Osteocyte (in vitro differentiated cells): ENCODE measurements around the gene OR5AS1. TPM values are rescaled to one million over a fixed set of nuclear protein-coding genes. Genes with fewer than 3 reads are reported as not detected.
"Not testable (repeated sequence)": the region's sequence is repeated elsewhere in the genome, so short reads cannot be mapped to it uniquely, and the experiment has no call there.

ENCODE experiments used
- DNase-seq: peaks from one replicate; pipeline ENCODE4 v3.0.0; 2021; ENCODE audit warnings: mixed read lengths; ENCODE audit not compliant: unreplicated experiment; ENCODE audit errors: extremely low spot score
- H3K27ac Mint-ChIP-seq: one replicate; pipeline ENCODE4 v1.8.0; 2021; ENCODE audit warnings: mild to moderate bottlenecking, mixed read lengths; ENCODE audit not compliant: unreplicated experiment
- H3K27me3 Mint-ChIP-seq: one replicate; pipeline ENCODE4 v1.8.0; 2021; ENCODE audit warnings: mixed read lengths; ENCODE audit not compliant: unreplicated experiment
- H3K36me3 Mint-ChIP-seq: one replicate; pipeline ENCODE4 v1.8.0; 2021; ENCODE audit warnings: mixed read lengths; ENCODE audit not compliant: unreplicated experiment
- H3K4me1 Mint-ChIP-seq: one replicate; pipeline ENCODE4 v1.8.0; 2021; ENCODE audit warnings: mixed read lengths; ENCODE audit not compliant: unreplicated experiment
- H3K4me3 Mint-ChIP-seq: one replicate; pipeline ENCODE4 v1.8.0; 2021; ENCODE audit warnings: mild to moderate bottlenecking, moderate library complexity, mixed read lengths; ENCODE audit not compliant: unreplicated experiment
- H3K9me3 Mint-ChIP-seq: one replicate; pipeline ENCODE4 v1.8.0; 2021; ENCODE audit warnings: mixed read lengths; ENCODE audit not compliant: unreplicated experiment
- total RNA-seq: library from RNA; stranded (reverse); gene quantifications from 2 replicates; pipeline ENCODE4 v1.2.1, GENCODE V29; 2021
- TF ChIP-seq, protein P1 (sequence below): fragments of 200-600 bp; sonication (generic); IDR thresholded peaks from 2 replicates; pipeline ENCODE4 v1.5.0; 2021; ENCODE audit warnings: antibody characterized with exemption, mild to moderate bottlenecking, moderate library complexity

Gene OR5AS1
- total RNA-seq, 1 donor from 2014 or later = not detected

DNA sequence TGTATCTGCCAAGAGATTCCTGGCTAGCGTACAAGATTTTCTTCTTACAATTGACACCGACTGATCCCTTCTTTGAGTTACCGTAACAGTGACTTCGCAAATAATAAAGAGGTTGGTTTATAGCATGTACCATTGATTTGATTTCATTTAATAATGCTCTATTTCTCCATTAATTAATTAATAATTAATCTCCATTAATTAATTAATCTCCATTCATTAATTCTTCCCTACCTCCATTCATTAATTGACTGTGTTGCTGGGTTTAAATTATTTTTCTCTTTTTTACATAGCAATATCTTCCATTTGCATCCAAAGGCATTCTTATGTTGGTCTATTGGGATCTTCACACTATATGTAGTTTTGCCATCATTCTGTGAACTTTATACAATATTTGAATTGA, 21.0 kb downstream of the OR5AS1 start:
- Mint-ChIP-seq H3K36me3 (no peaks in the 10 kb centered on the region), H3K4me1 (no peaks in the 10 kb centered on the region), H3K27me3 (no peaks in the 10 kb centered on the region), H3K4me3 (no peak overlapping the region), H3K27ac (no peak overlapping the region), H3K9me3 (peaks cover 15% of the 10 kb centered on the region)
- TF ChIP-seq, protein P1, sequence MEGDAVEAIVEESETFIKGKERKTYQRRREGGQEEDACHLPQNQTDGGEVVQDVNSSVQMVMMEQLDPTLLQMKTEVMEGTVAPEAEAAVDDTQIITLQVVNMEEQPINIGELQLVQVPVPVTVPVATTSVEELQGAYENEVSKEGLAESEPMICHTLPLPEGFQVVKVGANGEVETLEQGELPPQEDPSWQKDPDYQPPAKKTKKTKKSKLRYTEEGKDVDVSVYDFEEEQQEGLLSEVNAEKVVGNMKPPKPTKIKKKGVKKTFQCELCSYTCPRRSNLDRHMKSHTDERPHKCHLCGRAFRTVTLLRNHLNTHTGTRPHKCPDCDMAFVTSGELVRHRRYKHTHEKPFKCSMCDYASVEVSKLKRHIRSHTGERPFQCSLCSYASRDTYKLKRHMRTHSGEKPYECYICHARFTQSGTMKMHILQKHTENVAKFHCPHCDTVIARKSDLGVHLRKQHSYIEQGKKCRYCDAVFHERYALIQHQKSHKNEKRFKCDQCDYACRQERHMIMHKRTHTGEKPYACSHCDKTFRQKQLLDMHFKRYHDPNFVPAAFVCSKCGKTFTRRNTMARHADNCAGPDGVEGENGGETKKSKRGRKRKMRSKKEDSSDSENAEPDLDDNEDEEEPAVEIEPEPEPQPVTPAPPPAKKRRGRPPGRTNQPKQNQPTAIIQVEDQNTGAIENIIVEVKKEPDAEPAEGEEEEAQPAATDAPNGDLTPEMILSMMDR = no peak
- no peak for DNase-seq

DNA sequence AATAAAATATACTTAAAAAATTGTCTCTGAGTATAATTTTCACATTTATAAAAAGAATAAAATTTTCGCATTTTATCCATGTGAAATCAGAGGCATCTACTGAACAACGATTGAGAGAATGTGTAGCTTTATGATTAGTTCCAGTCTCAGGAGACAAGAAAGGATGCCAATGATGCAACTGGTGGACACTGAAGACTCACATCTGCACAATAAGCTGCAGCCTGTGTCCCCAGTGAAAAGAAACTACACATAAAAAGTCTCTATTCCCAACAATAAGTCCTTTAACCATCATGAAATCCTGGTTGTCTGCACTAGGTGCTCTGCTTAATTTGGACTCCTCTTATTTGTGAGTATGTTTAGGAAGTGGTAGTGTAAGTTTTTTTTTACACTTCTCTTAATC, 22.0 kb downstream of the OR5AS1 start:
- H3K27me3 Mint-ChIP-seq = no peaks in the 10 kb centered on the region
- H3K4me3 Mint-ChIP-seq = no peak overlapping the region
- no peaks in the 10 kb centered on the region for H3K36me3 Mint-ChIP-seq
- TF ChIP-seq, protein P1 = no peak
- H3K9me3 Mint-ChIP-seq = peaks cover 14% of the 10 kb centered on the region
- no peak overlapping the region for H3K27ac Mint-ChIP-seq
- no peaks in the 10 kb centered on the region for H3K4me1 Mint-ChIP-seq
- DNase-seq = no peak

DNA sequence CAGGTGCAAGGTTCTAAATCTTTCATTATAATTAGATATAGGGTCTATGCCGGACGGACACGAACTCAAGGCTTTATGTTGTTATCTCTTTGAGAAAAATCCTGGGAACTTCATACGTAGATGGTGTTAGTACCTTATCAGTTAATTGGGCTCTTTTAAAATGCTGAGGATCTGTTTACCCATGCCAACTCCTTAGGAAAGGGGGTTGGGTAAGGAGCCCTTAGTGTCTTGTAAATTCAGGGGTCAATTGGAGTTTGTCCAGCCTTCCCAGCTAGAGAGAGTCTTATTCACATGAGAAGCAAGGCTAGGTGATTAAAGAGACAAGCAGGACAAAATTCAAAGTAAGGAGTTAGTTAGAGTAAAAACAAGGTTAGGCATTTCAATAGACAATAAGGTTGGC, 28.9 kb downstream of the OR5AS1 start:
- not testable (repeated sequence) for H3K4me1 Mint-ChIP-seq, H3K36me3 Mint-ChIP-seq, H3K27me3 Mint-ChIP-seq, H3K4me3 Mint-ChIP-seq, H3K27ac Mint-ChIP-seq, DNase-seq
- peaks cover 18% of the 10 kb centered on the region for H3K9me3 Mint-ChIP-seq

DNA sequence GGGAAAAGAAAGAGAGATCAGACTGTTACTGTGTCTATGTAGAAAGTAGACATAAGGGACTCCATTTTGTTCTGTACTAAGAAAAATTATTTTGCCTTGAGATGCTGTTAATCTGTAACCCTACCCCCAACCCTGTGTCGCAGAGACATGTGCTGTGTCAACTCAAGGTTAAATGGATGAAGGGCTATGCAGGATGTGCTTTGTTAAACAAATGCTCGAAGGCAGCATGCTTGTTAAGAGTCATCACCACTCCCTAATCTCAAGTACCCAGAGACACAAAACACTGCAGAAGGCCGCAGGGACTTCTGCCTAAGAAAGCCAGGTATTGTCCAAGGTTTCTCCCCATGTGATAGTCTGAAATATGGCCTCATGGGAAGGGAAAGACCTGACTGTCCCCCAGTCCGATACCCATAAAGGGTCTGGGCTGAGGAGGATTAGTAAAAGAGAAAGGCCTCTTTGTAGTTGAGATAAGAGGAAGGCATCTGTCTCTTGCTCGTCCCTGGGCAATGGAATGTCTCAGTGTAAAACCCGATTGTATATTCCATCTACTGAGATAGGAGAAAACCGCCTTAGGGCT, 30.3 kb downstream of the OR5AS1 start:
- H3K4me1 Mint-ChIP-seq, H3K27me3 Mint-ChIP-seq, H3K36me3 Mint-ChIP-seq, H3K4me3 Mint-ChIP-seq, H3K27ac Mint-ChIP-seq, DNase-seq: not testable (repeated sequence)
- peaks cover 10% of the 10 kb centered on the region for H3K9me3 Mint-ChIP-seq

DNA sequence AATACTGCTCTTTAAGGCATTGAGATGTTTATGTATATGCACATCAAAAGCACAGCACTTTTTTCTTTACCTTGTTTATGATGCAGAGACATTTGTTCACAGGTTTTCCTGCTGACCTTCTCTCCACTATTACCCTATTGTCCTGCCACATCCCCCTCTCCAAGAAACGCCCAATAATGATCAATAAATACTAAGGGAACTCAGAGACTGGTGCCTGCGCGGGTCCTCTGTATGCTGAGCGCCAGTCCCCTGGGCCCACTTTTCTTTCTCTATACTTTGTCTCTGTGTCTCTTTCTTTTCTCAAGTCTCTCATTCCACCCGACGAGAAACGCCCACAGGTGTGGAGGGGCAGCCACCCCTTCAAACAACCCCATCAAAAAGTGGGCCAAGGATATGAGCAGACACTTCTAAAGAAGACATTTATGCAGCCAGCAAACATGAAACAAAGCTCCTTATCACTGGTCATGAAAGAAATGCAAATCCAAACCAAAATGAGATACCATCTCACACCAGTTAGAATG, 30.9 kb downstream of the OR5AS1 start:
- peaks cover 10% of the 10 kb centered on the region for H3K9me3 Mint-ChIP-seq
- H3K4me1 Mint-ChIP-seq, H3K4me3 Mint-ChIP-seq, H3K36me3 Mint-ChIP-seq, H3K27ac Mint-ChIP-seq, DNase-seq, H3K27me3 Mint-ChIP-seq: not testable (repeated sequence)

DNA sequence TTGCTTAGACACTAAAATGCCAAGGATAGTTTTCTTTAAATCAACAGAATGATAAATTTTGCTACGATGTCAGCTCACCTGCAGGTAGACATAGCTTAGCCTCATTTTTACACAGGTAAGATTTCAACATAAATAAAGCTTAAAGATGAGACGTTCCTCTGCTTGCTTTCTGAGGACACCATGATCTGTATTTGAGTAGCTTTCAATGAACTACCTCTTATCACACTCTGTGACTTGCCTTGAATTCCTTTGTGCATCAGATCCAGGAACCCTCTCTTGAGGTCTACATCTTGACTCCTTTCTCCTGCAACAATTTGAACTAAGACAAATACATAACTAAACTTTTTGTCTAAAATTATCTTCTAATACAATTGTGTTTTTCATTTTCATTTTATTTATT, 39.5 kb downstream of the OR5AS1 start:
- H3K36me3 Mint-ChIP-seq = no peaks in the 10 kb centered on the region
- TF ChIP-seq, protein P1 = no peak
- no peak overlapping the region for H3K27ac Mint-ChIP-seq
- no peak for DNase-seq
- H3K4me3 Mint-ChIP-seq = no peak overlapping the region
- no peaks in the 10 kb centered on the region for H3K27me3 Mint-ChIP-seq
- no peaks in the 10 kb centered on the region for H3K4me1 Mint-ChIP-seq
- H3K9me3 Mint-ChIP-seq = peaks cover 20% of the 10 kb centered on the region

Other genes starting within 250 kb of the OR5AS1 start
- gene OR5D14, start 232.1 kb upstream of the OR5AS1 start, total RNA-seq = not detected in 2 replicates
- gene OR5L1, start 216.3 kb upstream of the OR5AS1 start, total RNA-seq = not detected in 2 replicates
- not detected in 2 replicates for gene OR5D18, start 208.0 kb upstream of the OR5AS1 start, total RNA-seq
- not detected in 2 replicates for gene OR5L2, start 200.4 kb upstream of the OR5AS1 start, total RNA-seq
- gene OR5D16, start 188.9 kb upstream of the OR5AS1 start, total RNA-seq = not detected in 2 replicates
- not detected in 2 replicates for gene TRIM51, start 144.4 kb upstream of the OR5AS1 start, total RNA-seq
- not detected in 2 replicates for gene OR5W2, start 113.1 kb upstream of the OR5AS1 start, total RNA-seq
- gene OR5I1, start 91.3 kb upstream of the OR5AS1 start, total RNA-seq = not detected in 2 replicates
- not detected in 2 replicates for gene OR10AG1, start 57.7 kb upstream of the OR5AS1 start, total RNA-seq
- gene OR5F1, start 33.0 kb upstream of the OR5AS1 start, total RNA-seq = not detected in 2 replicates
- not detected in 2 replicates for gene OR8I2, start 65.7 kb downstream of the OR5AS1 start, total RNA-seq
- gene OR8H2, start 76.0 kb downstream of the OR5AS1 start, total RNA-seq = not detected in 2 replicates
- gene OR8H3, start 94.7 kb downstream of the OR5AS1 start, total RNA-seq = not detected in 2 replicates
- gene OR8J3, start 112.5 kb downstream of the OR5AS1 start, total RNA-seq = not detected in 2 replicates
- not detected in 2 replicates for gene OR8K5, start 132.7 kb downstream of the OR5AS1 start, total RNA-seq
- not detected in 2 replicates for gene OR5J2, start 149.0 kb downstream of the OR5AS1 start, total RNA-seq
- not detected in 2 replicates for gene OR5T2, start 206.6 kb downstream of the OR5AS1 start, total RNA-seq
- gene OR5T3, start 224.6 kb downstream of the OR5AS1 start, total RNA-seq = not detected in 2 replicates
- gene OR5T1, start 246.5 kb downstream of the OR5AS1 start, total RNA-seq = not detected in 2 replicates